ENCODE results near the gene PSMD1.
"Not testable (repeated sequence)": the region's sequence is repeated elsewhere in the genome, so short reads cannot be mapped to it uniquely, and the experiment has no call there.

The PSMD1 gene

GRCh38 chr2:231118614-231118942, 61.9 kb downstream of the PSMD1 start:
- DNase-seq: no peak

DNA sequence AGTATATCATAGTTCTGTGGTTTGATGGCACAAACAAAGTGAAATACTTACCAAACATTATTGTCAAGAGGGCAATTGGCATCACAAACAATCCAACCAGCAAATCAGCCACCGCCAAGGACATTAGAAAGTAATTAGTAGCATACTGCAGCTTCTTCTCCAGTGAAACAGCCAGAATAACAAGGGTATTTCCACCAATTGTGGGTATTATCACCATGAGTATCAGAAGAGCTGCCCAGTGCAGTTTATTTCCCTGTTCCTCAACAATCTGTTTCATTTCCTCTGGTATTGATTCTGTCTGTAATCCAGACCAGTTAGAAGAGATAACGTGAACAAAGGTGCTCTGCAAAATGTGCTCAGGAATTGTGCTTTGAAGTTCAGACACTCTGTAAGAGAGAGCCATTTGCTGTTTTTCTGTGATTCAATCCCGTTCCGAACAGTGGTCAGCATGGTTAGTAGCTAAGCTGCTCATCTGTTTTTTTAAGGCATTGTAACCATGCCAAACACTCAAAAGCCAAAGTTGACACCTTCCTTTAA, 66.8 kb downstream of the PSMD1 start:
- no peak for DNase-seq

DNA sequence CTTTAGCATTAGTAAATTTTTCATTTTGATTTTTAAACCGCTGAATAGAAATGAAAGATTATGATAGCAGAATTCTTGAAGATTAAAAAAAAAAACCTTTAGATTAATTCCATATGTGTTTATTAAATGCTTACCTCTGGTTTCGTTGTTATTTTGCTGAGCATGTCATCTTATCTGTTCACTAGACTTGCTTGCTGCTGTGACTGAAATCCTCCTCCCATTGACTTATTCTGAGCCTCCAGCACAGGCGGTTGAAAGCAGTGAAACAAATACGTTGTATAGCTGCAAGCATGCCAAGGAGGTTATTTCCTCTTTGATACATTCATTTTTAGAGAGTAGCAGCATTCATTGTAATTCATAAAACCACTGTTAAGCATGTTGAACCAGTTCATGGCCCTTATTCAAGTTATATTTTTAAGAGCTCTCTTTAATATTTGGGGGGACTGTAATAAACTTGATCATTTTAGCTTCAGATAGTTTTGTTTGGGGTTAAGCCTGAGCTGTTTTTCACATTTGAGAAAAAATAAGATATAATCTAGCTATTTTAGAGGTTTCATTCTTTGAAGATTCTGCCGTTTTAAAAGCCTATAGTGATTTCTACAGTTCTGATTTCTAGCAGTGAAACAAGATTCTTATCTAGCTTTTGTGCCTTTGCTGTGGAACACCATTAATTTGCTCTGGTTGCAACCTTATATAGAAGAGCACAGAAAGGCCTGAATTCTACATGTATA, 68.3 kb downstream of the PSMD1 start, which contains the start of gene HTR2B:
Gene HTR2B (minus strand): TSS at position 205 of the 731 bp plus-strand sequence. CDS start 1,278 bp downstream, outside the sequence.
- no peak for DNase-seq

DNA sequence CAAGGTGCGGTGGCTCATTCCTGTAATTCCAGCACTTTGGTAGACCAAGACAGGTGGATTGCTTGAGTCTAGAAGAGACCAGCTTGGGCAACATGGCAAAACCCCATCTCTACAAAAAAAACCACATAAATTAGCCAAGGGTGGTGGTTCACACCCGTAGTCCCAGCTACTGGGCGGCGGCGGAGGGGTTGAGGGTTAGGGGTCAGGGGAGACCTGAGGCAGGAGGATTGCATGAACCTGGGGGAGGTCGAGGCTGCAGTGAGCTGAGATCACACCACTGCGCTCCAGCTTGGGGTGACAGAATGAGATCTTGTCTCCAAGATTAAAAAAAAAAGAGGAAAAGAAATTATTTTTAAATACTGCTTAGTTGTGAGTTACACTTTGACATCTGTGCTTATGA, 69.5 kb downstream of the PSMD1 start:
- DNase-seq: no peak

GRCh38 chr2:231127480-231127879, 70.8 kb downstream of the PSMD1 start:
- no peak for DNase-seq

GRCh38 chr2:231127936-231128335, 71.3 kb downstream of the PSMD1 start:
- DNase-seq: no peak

DNA sequence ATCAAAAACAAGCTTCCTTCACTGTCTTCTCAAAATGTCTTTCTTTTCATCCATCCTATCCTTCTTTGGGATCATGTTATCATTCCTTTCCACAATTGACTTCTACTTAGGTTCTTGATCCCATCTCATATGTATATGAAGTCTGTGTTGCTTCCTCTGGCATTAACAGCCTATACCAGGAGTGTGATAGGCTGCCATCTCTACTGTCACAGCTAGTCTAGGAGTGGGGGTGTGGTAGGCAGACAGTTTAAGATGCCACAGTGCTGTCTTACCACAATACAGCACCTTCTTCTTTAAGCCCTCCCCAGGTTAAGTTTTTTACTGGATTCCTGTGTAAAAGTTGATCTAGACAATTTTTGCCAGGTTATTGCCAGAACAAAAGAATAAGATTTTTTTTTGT, 71.9 kb downstream of the PSMD1 start:
- no peak for DNase-seq

DNA sequence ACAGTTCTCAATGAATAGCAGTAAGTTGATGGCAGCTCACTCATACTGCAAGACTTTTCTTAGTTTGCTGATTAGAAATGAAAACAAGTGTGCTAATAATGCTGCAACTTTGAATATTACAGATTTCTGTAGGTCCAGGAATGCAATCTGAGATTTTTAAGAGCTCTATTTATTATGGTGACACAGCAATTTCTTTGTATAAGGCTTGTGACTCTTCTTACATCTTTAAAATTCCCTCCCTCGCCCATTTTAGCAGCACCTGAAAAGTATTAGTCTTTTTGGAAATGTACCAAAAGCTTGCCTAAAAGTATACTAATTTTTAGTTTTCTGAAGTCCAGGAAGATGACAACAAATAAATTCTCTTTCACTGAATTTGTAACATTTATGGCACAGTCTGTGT, 72.5 kb downstream of the PSMD1 start:
- DNase-seq: no peak

- DNase-seq: no peak
Measured at GRCh38 chr2:231130336-231131056, 73.8 kb downstream of the PSMD1 start.

GRCh38 chr2:231132129-231132528, 75.5 kb downstream of the PSMD1 start:
- no peak for DNase-seq

GRCh38 chr2:231133365-231134099, 76.9 kb downstream of the PSMD1 start:
- no peak for DNase-seq

- DNase-seq: no peak
Measured at GRCh38 chr2:231134910-231135655, 78.4 kb downstream of the PSMD1 start.

DNA sequence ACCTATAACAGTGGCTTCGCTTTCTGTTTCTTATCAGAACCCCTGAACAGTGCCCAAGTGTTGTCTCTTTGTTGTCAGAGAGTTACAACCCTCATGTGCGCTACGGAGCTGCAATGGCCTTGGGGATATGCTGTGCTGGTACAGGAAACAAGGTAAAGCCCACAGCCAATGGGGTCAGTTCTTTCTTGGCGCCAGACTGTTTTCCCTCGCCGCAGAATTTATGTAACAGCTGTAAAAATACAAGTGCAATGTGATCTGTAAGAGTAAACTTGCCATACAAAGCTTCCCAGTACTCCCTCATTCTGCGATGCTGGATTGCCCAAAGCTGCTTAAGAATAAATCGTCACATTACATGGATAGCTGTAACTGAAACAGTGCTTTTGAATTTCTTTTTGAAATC, 82.0 kb downstream of the PSMD1 start:
- DNase-seq: no peak

- DNase-seq: no peak
Measured at GRCh38 chr2:231139796-231140195, 83.1 kb downstream of the PSMD1 start.

DNA sequence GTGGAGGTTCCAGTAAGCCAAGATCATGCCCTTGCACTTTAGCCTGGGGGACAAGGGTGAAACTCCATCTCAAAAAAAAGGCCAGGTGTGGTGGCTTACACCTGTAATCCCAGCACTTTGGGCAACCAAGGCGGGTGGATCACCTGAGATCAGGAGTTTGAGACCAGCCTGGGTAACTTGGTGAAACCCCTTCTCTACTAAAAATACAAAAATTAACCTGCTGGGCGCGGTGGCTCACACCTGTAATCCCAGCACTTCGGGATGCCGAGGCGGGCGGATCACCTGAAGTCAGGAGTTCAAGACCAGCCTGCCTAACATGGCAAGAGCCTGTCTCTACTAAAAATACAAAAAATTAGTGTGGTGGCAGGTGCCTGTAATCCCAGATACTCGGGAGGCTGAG, 84.1 kb downstream of the PSMD1 start:
- not testable (repeated sequence) for DNase-seq

GRCh38 chr2:231144896-231145295, 88.2 kb downstream of the PSMD1 start:
- DNase-seq: no peak

- DNase-seq: no peak
Measured at GRCh38 chr2:231146665-231147064, 90.0 kb downstream of the PSMD1 start.

DNA sequence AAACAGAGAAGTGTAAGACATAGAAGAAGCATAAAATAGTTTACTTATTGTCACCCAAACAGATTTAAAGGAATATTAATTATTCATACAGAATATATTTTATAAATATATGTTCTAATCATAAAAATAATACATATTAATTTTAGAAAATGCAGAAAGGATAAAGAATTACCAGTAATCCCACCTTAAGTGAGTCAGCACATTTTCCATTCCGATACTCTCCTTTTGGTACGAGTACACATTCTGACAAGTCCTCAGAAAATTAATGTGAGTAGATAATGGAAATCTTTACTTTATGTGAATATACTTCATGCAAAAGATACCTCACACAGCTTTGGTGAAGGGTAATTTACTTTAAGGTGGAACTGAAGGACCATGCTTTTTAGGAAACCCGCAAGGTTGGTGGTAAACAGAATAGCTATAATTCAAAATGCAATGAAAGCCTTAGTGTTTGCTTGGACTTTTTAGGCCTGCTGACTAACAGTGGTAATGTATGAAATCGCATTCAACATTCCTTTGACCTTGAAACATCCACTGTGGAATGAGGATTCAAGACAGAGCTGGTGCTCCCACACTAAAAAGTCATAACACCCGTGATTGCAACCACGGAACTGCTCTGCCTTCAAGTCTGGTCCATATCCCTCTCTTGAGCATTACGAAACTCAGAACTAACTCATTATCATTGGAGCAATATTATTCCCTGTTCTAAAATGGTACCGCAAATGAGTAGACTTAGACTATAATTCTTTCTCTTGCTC, 96.3 kb downstream of the PSMD1 start:
- DNase-seq: no peak

DNA sequence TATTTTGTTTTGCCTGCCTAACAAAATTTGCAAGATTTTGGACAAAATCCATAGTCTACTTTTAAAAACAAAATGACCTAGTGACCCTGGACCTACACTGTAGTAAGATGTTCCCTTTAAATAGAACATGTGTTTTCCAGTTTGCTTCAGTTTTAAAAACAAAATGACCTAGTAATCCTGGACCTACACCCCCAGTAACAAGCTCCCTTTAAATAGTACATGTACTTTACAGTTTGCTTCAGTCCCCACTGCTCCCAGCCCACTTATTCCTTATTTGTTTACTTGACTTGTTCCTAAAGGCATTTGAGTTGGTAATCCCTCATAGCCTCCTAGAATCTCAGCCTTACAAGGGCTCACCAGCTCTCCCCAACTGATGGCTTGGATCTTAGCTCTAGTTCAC, 102.6 kb downstream of the PSMD1 start:
- DNase-seq: no peak

DNA sequence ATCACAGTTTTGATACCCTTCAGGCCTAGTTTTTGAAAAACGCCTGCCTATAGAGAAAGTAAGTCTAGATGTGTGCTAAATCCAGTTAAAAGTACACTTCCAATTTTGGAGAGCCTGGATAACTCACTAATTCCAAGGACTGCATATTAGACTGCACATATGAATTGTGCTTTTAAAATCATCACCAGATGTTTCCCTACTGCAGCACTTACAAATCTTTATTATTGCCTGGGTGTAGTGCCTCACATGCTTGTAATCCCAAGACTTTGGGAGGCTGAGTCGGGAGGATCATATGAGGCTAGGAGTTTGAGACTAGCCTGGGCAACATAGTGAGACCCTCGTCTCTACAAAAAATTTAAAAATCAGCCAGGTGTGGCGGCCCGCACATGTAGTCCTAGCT, 104.0 kb downstream of the PSMD1 start:
- no peak for DNase-seq

DNA sequence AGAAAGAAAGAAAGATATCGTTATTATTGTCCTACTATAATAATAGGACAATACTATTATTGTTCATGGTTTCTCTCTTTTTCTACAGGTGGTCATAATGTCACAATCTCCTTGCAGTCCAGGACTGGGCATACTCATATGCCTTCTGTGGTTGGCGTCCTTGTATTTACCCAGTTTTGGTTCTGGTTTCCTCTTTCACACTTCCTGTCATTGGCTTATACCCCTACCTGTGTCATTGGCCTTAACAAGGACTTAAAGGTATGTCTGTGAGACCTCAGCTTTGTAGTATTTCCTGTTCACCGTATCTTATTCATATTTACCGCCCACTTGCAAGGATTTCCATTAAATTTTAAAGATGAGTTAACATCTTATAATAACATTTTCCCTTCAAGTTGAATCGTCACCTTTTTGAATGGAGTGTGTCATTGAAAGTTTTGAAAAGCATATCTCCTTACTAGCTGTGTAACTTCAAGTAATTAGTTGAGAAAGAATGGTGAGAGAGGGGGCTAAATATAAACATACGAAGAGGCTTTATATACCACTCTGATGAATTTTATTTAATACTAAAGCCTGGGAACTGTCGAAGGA, 104.7 kb downstream of the PSMD1 start:
- DNase-seq: no peak

- DNase-seq: no peak
Measured at GRCh38 chr2:231161877-231162329, 105.2 kb downstream of the PSMD1 start.
